Activated CD8-positive, alpha-beta memory T cell treated with anti-CD3 and anti-CD28 coated beads for 24 hours (primary cell): ENCODE data around the gene GNB4.

Source experiments
- DNase-seq: peaks from one replicate; pipeline ENCODE4 v3.0.0-alpha.2; 2020

GNB4 gene

DNA sequence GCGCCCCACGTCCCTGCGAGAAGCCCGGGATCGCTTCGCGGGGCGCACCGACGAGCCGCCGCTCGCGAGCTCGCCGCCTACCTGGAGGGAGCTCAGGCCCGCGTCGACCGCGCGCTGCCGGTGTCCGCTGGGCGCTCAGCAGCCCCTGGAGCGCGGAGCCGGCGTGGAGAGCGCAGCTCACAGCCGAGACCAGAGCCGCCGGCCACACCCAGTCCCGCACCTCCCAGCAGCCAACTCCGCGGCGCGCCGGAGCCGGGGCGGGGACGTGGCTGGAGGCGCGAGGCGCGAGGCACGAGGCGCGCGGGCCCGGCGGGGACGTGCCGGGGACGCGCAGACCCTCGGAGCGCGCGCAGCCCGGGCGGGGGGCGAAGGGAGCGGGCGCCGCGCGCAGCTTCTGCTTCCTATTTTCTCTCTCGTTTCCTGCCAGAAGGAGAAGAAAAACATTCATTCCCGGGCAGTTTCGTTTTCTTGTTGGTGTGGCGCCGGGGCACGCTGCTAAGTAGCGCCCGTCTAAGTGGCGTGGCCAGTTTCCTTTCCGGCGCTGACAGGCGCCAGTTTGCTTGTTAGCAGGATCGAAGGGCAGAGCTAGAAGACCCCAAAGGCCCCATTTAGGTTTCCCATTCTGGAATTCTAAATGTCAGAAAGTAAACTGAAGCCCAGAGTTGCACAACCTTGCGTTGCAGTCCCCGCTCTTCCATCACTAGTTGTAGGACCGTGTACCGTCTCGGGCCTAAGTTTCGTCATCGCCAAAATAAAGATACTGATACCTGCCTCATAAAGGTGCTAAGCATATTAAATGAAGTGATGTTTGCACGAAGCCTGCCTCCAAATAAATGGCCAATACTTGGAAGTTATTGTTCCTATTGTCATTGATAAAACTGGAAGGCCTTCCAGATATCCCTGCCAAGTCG, at the start of gene GNB4:
Gene GNB4, minus strand, starts transcription at position 206 of the 911 bp plus-strand sequence. CDS start 25,270 bp downstream, outside the sequence.
- peak; percentile 72 for DNase-seq

DNA sequence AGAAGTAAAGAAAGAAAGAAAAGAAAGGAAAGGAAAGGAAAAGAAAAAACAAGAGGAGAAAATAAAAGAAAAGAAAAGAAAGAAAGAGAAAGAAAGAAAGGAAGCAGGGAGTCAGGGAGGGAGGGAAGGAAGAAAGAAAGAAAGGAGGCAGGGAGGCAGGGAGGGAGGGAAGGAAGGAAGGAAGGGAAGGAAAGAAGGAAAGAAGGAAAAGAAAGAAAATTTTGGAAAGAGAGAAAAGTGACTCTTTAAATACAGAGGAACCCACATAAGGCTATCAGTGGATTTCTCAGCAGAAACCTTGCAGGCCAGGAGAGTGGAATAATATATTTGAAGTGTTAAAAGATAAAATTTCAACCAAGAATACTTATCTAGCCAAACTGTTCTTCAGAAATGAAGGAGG, 44.2 kb upstream of the GNB4 start:
- DNase-seq = no peak

DNA sequence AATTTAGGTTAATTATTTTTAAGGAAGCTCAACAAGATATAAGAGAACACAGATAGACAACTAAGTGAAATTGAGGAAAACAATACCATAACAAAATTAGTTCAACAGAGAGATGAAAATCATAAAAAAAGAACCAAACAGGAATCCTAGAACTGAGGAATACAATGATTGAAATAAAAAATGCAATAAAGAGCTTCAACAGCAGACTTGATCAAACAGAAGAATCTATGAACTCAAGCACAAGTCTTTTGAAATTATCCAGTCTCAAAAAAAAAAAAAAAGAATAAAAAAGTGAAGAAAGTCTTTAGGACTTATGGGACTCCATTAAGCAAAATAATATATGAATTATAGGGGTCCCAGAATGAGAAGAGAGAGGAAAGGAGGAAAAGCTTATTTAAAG, 42.0 kb upstream of the GNB4 start:
- no peak for DNase-seq

DNA sequence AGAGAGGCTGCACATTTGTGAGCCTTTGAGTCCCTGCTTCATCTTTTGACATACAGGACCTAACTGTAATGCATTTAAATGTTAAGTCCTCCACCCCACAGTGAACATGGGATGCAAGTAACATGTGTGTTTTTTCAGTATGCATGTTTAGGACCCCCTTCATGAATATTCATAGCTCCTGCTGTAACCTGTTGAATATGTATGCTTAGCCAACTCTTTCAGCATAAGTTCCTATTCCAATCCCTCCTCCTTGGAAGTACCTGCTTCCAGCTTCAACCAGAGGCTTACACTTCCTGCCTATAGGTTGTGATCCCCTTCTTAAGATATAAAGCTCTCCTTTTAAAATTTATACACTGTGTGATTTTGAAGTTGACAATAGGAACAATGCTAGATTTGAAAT, 36.9 kb upstream of the GNB4 start:
- no peak for DNase-seq

DNA sequence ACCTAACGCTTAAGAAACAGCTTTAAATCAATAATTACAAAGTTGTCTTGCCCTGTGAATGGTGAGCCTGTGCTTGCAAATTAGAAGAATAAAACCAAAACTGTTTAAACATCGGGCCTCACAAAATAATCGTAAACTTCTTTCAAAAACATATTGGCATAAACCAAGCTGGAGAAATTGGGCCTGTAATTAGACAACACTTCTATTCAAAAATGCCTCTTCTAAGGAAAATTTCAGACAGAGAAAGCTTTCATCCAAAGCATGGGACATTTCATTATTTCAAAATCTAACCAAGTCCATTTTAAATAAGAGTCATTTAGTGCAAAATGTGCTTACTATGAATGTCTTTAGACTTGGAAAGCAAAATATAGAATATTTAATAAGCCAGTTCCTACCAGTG, 35.5 kb upstream of the GNB4 start:
- no peak for DNase-seq

DNA sequence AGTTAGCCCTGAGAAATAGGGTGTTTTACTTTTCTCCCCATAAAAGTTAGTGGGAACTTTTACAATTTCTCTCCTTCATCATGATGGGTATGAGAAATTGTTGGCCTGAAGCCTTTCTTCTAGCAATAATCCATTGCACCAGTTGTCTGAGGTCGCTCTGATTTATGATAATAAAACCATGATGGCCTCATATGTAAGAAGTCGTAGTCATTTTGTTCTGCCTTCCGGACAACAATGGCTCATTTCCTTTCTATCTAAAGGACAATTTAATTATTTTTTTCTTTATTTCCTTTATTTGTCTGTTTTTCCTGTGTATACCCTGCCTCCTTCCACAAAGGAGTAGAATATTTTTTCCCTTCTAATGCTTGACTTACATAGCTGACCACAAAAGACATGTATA, 31.6 kb upstream of the GNB4 start:
- no peak for DNase-seq

DNA sequence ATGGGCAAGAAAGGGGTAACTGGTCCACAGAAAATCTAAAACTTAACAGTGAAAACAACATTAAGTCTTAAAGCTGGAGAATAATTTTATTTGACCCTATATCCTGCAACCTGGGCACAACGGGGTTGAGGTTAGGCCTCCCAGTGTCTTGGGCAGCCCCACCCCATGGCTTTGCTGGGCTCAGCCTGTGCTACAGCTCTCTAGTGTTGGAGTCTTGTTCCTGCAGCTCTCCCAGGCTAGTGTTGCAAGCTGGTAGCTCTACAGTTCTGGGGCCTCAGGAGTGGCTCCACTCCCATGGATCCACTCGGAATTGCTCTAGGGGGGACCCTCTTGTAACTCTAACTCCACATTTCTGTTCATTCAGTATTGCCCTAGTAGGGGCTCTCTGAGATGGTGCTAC, 24.9 kb upstream of the GNB4 start:
- no peak for DNase-seq

DNA sequence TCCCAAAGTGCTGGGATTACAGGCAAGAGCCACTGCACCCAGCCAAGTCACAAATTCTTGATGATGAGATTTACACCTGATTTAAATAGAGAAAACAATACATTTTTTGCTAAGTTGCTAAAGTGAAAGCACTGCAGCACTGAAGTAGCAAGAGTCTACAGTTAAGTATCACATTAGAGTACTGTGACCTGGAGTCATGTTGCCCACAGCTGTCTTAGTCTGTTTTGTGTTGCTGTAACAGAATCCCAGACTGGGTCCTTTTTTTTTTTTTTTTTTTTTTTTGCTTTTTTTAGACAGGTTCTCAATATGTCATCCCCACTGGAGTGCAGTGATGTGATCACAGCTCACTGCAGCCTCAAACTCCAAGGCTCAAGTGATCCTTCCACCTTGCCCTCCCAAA, 23.2 kb upstream of the GNB4 start:
- no peak for DNase-seq

DNA sequence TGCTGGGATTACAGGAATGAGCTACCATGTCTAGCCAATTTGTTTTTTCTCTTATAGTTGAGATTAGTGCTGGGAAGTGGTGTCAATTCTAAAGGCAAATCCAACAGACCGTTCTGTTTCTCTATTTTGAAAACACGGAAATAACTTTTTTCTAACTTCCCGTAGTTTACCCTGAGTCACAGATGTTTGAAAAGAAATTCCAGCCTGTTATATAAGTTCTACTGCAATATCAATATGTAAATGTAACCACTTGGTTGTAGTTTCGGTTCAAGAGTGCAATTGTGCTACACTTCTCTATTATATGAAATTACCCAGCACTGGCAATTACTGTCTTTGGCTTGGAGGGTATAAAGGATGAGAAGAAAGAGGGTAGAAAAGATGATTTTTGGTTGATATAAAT, 22.3 kb upstream of the GNB4 start:
- no peak for DNase-seq

DNA sequence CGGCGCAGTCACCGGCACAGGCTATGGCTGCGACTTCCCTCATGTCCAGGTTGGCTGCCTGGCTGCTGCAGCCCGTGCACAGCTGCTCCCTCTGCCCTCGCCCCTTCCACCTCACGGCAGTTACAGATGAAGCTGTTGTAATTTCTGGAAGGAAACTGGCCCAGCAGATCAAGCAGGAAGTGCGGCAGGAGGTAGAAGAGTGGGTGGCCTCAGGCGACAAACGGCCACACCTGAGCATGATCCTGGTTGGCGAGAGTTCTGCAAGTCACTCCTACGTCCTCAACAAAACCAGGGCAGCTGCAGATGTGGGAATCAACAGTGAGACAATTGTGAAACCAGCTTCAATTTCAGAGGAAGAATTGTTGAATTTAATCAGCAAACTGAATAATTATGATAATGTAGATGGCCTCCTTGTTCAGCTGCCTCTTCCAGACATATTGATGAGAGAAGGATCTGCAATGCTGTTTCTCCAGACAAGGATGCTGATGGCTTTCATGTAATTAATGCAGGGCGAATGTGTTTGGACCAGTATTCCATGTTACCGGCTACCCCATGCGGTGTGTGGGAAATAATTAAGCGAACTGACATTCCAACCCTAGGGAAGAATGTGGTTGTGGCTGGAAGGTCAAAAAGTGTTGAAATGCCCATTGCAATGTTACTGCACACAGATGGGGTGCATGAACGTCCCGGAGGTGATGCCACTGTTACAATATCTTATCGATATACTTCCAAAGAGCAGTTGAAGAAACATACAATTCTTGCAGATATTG, 13.2 kb upstream of the GNB4 start:
- no peak for DNase-seq

DNA sequence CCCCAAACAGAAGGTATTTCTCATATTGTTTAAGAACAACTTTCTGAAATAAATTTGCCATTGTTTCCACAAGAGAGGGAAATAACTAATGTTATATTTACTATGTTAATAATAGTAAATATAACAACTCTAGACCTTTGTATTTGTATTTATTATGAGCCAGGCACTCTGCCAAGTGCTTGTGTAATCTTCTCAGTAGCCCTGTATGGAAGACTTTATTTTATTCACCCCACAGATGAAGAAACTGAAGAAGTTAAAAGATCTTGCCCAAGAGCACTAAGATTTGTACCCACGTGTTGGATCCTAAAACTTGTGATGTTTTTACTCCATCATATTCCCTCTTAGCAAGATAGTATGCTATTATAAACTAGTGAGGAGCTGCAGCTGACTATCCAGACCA, 12.0 kb upstream of the GNB4 start:
- no peak for DNase-seq

DNA sequence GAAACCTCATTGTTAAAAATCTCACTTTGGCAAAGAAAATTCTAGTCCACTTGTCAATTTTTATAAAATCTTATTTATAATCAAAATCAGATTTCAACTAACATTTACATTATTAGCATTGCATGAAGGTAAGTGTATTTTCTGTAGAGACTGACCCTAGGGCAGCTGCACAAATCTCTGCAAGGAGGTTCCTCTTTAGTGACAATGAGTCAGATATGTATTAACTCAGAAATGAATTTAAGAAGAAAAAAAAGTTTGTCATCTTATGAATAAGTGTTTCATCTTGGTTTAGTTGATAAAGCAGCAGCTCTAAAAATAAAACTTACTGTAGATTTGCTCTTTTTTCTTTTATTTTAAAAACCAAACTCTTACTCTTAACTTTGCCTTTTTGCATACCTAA, 9.0 kb upstream of the GNB4 start:
- no peak for DNase-seq

DNA sequence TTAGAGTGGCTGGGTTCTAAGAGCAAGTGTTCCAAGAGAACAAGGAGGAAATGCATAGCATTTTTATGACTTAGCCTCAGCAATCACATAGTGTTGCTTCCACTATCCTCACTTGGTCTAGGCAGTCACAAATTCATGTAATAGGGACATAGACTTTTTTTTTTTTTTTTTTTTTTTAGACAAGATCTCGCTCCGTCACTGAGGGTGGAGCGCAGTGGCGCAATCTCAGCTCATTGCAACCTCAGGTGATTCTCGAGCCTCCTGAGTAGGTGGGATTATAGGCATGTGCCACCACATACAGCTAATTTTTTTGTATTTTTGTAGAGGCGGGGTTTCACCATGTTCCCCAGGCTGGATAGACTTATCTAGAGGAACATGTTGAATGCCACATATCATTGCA, 4.7 kb upstream of the GNB4 start:
- DNase-seq = no peak

DNA sequence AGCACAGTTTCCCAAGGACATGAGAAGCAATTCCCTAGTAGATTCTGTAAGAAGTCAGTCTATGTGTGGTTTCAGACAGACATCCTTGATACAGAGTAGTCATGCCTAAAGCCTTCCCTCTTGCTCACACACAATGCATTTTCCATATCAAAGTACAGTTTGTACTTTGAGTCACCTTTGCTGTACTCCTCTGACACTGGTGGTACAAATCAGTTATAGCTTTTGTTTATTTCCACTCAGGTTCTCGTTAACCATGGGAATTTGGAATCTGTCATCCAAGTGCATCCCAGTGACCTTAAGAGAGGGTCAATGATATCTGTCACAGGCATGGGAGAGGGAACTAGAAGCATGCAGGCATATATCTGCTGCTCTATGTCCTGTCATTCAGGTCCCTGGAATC, 3.6 kb upstream of the GNB4 start:
- no peak for DNase-seq

DNA sequence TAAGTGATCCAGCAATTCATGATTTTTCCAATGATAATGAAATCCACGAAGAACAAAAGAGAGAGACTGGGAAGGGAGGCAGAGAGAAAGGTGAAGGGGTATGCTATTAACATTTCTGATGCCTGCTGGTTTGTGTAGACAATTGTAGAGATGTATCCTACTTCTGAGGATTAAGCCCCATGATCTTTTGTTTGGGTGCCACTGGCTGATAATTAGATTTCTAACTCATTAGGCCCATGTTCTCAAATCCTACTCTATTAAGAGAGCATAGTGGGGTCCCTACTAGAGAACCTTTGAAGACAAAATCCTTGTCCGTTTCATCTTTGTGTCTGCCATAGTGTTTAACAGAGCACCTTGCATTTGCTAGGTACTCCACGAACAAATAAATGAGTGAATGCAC, 2.7 kb upstream of the GNB4 start:
- DNase-seq = no peak

DNA sequence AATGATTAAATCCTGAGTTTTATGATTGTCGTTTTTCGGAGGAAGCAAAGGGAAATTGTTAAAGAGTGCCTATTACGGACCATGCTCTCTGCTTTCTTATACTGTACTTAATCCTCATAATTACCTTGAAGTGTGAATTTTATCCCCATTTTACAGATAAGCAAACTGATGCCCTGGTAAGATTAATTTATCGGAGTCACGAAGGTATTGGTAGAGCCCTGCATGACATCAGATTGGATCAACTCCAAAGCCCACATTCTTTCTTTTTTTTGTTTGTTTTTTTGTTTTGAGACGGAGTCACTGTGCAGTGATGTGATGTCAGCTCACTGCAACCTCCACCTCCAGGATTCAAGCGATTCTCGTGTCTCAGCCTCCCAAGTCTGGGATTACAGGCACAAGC, 1.6 kb upstream of the GNB4 start:
- no peak for DNase-seq

DNA sequence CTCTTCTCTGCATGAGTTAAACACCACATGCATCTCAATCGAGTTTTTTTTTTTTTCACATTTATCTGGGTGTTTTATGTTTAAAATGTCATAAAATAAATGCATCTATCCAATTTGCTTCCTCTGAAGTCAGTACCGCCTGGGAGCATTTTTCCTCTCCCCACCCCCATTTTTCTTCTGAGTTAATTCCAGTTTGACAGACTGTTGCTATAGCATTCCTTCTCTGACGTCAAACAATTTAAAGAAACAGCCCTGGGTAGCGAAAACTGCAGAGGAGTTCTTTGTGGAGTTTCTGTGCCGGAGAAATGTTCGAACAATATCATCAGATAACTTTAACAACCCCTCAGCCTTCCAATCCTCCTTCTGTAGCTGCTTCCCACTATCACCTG, 900 bp upstream of the GNB4 start:
- DNase-seq = no peak

DNA sequence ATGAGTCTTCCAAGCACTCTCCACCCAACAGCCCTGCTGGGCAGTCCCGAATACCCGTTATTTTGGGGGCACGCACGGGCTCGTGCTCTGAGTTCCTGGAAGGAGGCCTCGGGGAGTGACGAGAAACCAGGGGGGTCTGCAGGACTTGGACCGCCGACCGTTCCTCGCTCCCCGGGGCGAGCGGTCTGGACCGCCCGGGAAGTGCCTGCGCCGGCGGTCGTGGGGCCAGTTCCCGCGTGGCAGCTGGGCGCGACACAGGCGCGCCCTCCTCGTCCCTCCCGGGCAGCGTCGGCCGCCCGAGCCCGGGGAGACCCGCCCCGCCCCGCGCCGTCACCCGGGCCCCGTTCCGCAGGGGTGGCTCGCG, 387 bp downstream of the GNB4 start:
- DNase-seq = peak; percentile 59

DNA sequence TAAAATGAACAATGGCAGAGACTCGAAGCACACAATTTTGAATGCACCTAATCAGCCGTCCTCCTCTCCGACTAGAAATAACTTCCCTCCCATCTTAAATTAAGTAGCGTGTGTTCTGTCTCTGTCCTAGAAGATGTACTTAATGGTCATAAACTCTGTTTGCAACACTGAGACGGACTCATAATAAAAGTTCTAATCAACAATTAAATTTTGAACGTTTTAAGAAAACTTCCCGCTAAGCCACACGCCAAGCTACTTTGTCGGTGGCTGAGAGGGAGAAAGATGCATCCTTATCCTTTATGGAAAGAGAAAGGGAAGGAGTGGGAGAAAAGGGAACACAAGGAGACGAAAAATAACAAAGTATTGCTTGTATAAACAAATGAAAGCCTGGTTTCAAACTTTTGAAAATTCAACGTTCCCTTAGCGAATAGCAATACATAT, 989 bp downstream of the GNB4 start:
- DNase-seq = no peak

DNA sequence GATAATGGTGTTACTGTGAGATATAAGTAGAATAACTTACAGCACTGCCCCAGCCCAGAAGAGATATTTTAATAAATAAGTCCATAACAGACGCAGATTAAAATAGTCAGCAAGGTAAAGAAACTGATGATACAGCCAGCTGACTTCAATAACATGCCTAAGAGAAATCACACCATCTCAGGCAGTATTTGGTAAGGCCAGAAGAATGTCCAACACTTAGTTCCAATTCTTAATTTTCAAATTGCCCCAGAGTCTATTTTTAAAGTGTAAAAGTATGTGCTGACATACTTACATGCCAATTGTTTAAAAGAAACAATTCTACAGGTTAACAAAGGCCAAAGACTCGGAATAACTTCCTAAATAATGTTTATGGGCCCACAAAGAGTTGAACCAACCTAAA, 1.6 kb downstream of the GNB4 start:
- no peak for DNase-seq

DNA sequence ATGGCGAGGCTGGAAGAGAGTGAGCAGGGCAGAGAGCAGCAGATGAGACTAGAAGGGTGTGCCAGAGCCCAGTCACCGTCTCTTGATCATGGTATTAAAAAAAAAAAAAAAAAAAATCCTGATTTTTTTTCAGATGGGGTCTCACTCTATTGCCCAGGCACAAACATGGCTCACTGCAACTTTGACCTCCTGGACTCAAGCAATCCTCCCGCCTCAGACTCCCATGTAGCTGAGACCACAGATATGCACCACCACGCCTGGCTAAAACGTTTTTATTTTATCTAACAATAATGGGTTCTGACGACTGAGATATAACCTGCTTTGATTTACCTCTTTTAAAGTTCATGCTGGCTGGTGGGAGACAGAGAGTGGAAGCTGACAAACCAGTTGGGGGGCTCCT, 4.0 kb downstream of the GNB4 start:
- DNase-seq = no peak

DNA sequence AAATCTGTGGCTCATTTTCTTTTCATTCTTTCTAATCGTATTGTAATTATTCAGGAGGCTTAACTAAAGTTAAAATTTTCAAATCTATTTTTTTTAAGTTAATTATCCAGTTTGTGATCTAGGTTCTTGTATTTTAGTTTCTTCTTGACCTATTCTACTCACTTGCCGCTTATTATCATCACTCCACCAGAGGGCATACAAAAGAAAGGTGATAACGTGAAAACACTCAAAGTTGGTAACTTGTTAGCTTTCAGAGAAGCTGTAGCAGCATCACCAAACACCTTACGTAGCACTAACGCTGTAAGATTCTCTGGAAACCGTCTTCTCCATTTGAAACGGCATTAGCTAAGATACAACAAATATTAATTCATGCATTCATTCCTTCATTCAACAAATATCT, 4.8 kb downstream of the GNB4 start:
- DNase-seq = no peak

DNA sequence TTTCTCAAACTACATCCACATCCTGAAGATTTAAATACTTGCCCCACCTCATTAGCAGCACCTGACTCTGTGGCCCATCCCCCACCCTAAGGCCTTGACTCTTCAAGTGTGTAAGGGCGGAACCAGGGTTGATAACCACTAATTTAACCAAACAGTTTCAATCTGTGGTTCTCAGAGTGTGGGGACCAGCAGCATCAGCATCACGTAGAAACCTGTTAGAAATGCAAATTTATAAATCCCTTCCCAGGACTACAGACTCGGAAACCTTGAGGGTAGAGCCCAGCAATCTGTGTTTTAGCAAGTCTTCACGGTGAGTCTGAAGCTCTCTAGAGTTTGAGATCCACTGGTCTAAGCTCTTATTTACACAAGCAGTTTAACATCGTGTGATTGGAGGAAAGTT, 12.4 kb downstream of the GNB4 start:
- no peak for DNase-seq

DNA sequence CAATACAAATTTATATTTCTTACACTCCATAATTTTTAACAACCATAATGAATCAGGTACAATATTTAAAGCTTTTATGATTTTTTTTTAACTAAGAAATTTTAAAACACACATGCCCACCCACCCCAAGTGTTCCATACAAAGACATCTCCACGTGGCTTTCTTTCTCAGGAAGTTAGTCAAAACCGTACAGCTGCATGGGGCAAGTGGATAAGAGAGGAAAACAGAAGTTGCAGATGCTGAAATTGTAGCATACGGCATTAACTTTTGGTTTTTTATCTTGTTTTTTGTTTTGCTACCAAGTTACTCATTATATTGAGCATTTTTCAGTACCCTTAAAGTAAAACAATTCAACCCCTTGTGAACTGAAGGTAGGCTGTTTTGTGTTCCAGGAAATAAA, 14.8 kb downstream of the GNB4 start:
- no peak for DNase-seq

DNA sequence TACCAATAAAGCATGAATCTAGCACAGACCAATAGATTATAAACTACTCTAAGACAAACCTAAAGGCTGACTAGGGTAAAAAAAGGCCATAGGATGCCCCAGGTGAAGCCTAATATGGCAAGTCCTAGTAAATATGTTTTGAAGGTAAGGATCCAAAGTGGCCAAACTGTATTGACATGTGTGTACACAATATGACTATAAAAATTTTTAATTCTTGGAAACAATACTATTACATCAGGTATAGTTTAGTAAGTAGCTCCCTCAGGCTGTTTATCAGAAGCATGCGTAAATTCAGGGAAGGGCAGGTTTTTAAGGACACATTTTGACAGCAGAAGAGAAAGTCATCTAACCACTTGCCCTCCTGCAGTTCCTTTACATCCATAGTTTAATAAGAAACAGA, 18.8 kb downstream of the GNB4 start:
- no peak for DNase-seq
